HUDEP-2 (cell line): ENCODE results near the gene ZNF280C.

ENCODE experiments used
- DNase-seq, 76 experiments: peaks; one replicate each; lab custom pipeline; 2025; ENCODE audit not compliant: unreplicated experiment in 76 of 76; lab: John Stamatoyannopoulos, UW

Gene ZNF280C

DNA sequence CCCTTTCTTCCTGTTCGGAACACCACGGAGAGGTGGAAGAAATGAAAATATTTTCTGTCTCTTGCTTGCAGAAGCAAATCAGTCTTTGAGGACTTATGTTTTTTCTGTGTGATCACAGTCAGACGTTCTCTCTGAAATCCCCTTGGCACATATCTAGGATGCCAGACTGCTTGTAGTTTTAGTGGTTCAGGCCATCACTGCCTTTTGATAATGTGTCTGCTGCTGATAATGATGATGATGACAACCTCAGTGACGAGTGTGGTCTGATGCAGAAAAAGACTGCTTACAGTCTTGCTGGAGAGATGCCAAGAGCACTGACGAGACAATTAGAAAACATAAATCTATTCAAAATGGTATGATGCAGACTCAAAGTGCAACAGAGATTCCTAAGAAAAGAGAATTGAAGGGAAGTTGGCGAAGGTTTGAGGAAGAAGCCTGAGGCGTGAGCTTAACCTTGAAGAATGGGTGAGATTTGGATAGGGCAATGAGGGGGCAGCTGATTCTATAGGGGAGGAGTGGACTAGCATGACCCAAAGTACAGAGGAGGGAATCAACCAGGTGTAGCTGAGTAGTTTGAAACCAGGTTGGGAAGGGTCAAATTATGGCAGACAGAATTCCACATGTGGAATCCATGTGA lies 89.0 kb downstream of the ZNF280C start:
- DNase-seq, result peak in 71 of 76 experiments; percentile 1 to 88 (median 56)

DNA sequence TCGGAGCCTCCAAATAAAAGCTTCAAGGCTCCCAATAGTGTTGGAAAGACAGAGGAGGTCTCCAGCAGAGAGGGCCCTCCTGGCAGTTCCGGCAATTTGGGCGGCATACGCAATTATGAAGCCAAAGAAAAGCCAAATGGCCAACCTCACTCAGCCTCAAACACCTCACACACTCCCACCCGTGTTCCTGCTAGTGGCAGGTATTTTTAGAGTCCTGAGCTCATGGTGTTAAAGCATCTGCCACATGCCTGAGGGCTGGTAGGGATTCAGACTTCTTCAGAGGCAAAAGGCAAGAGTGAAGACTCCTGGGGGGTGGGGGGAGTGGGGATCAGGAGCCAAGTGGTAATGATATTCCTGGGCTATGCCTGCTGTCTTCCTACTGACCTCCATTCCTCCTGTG lies 89.5 kb downstream of the ZNF280C start:
- DNase-seq, result no peak

DNA sequence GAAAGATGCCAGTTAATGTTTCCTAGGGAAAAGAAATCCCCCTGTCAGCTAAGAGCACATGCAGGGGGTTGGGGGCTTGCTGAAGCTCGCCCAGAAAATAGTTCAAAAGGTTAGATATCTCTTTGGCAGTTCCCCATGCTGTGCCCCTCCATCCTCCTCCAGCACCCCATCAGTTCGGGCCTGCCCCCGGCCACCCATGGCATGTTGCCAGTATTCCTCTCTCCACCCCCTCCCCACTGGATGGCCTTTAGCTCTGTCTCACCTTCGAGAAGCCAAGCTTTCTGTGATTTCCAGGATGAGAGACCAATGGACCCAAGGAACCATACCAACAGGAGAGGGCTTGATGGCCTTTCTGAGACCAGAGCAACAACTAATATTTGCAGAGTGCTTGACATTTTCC lies 91.8 kb downstream of the ZNF280C start:
- DNase-seq, result no peak

DNA sequence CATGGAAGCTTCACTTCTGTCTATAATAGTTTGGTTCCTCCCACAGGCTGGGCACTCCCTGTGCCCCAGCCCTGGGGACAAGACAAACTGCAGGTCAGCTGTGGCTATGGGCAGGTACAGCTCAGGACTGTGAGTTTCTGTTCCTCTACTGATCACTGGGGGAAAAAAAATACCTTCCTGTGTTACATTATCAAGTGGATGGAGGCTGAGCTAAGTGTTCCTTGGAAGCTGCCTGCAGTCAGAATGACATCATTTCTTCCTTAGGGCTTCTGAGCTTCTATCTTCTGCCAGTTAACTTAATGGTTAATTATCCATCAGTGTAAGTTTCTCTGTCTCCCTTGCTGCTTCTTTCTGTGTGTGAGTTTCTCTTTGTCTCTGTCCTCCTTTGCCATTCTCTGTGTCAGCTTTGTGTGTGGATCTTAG lies 92.3 kb downstream of the ZNF280C start:
- DNase-seq, result no peak

DNA sequence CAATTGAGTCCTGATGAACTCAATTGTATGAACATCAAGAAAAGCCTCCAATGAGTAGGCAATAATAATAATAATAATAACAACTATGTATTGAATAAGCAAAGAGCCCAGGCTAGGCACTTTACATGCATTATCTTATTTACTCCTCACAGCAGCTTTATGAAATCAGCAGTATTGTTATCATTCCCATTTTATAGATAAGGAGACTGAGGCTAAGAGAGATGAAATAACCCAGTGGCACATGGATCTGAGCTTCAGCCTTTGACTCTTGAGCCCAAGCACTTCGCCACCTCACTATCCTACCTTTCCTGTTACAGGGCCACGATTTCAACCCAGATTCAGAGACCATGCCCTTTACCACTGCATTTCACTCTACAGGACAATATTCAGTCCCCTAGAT lies 93.8 kb downstream of the ZNF280C start:
- no peak for DNase-seq

DNA sequence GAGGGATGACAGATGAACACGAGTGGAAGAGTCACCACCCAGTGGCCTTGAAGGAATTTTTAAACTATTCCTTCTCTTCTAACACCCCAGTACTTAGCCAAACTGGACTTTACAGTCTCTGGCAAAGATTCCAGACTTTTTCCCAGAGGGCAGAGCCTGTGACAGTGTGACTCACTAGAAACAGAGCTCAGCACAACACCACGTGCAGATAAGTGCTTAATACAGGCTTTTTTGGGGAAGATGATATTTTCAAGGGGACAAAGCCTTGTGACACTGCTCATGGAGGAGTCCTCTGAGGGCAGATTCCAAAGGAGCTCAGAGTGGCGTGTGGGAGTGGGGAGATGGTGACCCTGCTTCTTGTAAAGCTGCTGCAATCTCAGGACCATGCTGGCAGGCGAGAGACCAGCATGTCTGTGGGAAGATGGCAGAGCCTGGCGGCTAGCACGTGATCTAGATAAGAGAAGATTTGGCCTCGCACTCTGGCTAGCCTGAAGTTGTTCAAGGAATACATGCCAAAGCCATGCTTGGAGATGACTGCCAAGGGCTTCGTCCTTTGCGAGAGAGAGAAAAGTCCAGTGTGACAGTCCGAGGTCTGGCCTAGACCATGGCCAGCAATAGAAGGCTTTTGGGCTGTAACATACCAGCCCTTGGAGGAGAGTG lies 94.5 kb downstream of the ZNF280C start:
- DNase-seq, result peak in 52 of 76 experiments; percentile 0 to 38 (median 7)

DNA sequence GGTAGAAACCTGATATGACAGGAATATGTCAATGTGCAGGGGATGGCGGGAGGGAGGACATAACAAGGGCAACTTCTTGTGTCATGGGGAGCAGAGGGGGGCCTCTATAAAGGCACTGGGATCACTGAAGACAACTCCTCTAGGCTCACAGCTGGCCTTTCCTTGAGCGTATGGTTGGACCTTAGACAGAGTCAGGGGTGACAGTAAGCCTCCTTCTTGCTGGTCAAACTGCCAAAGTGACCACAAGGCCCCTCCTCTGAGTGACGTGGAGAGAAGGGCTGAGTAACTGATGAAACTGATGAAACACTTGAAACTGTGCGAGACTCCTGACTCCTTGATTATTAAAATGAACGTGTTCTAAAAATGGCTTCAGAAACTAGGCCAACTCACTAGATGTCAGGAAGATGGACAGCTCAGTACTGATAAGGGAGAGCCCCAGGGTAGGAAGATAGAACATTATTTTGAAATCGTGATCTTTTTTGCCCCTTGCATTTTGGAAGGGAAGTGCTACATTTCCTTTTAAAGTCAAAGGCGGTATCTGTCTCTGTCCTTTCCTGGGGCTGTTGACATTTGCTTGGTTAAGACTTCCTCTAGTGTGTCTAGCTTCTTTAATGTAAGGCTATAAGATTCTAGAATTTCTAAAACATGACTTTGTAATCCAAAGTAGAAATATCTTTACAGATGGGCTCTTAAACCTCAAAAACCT lies 95.4 kb downstream of the ZNF280C start:
- peak in 10 of 76 experiments; percentile 3 to 50 (median 12) for DNase-seq

DNA sequence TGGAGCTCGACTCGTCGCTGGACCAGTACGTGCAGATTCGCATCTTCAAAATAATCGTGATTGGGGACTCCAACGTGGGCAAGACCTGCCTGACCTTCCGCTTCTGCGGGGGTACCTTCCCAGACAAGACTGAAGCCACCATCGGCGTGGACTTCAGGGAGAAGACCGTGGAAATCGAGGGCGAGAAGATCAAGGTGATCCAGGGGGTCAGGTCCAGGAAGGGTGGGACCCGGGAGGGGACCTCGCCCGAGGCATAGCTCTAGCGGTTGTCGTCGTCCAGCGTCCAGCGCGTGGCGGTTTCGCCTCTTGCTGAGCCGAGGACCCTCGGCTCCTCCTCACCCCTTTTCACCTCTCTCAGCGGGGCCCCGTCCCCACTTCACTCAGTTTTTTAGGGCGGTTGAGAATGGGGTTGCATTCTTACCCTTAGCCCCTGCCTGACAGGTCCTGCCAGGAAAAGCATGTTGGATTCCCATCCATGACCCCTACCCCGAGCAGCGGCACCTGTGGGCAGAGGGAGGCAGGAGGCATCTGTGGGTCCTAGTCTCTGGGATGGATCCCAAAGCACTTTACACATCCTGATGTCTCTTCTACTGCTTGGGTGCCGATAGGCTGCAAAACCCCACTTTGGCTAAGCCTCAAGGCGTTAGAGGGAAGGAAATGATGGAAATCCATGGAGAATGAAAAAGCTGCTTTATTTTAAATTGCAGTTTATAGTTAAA lies 96.4 kb downstream of the ZNF280C start:
- no peak for DNase-seq

DNA sequence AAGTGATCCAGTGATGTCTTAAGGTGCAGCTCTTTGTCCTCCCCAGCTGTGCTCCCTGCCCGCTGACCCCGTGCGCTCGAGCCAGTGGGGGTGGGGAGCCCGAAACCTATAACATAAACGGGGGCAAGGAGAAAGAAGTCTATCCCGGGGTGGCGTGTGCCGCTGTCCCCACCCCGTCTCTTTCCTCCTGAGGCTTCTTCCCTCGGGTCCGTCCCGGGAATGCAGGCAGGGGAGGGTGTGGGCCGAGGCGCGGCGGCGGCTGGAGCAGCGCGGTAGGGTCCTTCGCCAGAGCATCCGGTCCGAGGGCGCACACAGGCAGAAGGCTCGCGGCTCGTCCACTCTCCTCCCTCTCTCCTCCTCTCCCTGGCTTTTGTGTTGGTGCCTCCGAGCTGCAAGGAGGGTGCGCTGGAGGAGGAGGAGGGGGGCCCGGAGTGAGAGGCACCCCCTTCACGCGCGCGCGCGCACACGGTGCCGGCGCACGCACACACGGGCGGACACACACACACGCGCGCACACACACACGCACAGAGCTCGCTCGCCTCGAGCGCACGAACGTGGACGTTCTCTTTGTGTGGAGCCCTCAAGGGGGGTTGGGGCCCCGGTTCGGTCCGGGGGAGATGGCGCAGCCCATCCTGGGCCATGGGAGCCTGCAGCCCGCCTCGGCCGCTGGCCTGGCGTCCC lies 97.1 kb downstream of the ZNF280C start, which contains the start of gene RAB33A:
TSS of gene RAB33A (plus strand) at position 517 of the 681 bp plus-strand sequence. CDS start at position 618, 101 bp downstream.
- DNase-seq, result peak in 1 of 76 experiments; percentile 1

DNA sequence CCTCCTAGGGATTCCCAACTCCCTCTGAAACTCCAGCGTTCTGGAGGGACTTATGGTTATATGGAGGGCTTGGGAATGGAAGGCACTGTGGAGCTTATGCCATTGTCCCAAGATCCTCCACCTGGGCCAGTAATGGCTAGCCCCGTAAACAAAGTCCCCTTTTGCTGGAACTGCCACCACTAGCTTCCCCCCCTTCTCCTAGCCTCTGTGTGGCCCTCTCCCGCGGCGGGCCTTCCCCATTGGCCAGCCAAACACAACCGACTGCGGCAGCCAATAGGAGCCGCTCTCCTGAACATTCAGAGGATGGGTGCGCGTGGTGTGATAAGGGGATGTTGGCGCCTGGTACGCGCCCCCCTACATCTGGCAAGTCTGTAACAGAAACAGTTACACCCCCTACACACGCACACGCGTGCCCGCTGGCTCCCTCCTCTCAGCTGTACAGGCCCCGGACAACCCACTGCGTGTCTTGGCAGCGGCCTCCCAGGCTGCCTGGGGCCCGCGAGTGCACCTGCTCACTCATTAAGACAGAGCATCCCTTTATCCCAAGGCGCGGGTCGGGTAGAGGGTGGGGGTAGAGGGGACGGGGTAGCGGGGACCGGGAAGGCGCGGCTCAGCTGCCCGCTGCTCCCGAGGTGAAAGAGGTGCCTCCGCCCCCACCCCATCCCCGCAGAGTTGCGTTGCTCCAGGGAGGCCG lies 97.8 kb downstream of the ZNF280C start:
- DNase-seq, result peak in 18 of 76 experiments; percentile 1 to 33 (median 7)

DNA sequence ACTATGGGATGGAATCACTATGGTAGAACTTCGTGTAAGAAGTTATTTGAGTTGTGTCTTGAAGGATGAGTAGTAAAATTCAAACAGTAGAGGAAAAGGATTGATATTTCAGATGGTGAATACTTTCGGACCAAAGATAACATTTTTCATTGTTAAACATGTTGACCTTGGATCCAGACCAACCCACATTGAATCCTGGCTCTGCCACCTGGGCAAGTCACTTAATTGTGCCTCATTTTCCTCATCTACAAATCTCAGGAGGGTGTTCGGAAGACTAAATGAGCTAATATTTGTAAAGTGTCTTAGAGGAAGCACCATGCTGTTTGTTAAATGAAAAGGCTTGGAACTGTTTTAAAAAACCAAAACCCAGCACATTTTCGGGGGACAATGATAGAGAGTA lies 101.7 kb downstream of the ZNF280C start:
- no peak for DNase-seq

DNA sequence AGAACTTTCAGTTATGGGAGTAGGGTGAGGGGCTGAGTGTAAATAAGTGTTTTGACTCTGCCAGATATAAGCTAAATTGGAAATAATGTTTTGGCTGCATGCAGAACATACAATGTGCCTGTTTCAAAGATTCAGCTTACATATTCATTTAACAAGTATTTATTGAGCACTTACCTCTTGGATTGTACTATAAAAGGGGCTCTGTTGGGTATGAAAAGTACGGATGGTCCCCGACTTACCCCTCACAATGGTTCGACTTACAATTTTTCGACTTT lies 102.3 kb downstream of the ZNF280C start:
- DNase-seq, result no peak

DNA sequence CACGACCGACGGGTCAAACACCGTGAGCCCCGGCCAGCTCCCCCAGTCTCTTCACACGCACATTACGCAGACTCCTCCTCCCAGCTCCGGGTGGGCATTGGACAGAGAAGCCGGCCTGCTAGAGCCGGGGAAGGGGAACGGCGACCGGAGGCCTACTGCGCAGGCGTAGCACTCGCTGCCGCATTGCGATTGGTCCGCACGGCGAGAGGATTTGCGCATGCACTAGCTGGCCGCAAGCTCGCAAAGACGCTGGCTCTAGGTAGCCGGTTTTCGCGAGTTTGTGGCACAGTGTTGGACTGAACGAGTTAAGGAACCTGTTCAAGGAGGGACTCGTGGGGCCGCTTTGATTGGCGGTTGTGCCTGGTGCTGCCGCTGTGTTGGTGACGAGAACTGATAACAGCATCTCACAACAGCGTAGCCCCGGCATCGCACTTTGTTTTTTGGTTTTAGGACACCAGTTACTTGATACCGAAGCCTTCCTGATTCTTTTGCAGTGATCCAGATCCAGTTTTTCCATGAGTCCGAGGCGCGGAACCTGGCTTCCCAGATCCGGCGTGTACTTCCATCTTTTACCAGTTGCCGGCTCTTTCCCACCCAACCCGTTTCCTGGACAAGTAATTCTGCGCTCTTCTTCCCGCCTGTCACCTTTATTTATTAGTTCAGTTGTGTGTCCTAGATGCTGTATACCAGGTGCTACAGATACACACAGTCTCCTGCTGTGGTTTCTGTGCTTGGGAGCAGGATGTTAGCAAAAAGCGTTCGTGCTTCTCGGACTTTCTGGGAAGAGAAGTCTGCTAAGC lies 102.8 kb downstream of the ZNF280C start, which contains the start of gene AIFM1:
TSS of gene AIFM1 (minus strand) at position 139 of the 800 bp plus-strand sequence. CDS start 185 bp downstream, outside the sequence.
- DNase-seq, result peak; percentile 1 to 90 (median 78)

DNA sequence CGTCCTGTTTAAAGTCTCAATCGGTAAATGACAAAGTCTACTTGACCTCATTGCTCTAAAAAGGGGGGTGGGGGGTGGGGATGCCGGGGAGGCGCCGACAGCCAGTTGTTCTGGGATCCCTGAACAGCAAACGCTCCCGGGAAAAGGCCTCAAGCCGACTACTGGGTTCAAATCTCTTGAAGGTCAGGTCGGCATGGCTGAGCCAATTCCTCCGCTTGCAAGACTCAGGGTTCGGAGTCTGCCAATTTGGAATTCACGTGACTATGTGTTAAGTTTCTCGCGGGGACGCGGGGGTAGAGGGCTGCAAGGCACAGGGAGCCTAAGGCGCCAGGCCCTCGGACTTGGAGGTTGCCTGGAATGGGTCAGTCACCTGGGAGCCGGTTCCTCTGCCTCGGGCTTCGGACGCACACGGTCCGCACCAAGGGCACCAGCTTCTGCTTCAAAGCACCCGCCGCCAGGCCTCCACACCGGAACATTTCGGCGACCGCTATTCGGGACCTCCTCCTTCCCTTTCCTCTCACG lies 103.5 kb downstream of the ZNF280C start:
- peak in 27 of 76 experiments; percentile 2 to 53 (median 20) for DNase-seq

DNA sequence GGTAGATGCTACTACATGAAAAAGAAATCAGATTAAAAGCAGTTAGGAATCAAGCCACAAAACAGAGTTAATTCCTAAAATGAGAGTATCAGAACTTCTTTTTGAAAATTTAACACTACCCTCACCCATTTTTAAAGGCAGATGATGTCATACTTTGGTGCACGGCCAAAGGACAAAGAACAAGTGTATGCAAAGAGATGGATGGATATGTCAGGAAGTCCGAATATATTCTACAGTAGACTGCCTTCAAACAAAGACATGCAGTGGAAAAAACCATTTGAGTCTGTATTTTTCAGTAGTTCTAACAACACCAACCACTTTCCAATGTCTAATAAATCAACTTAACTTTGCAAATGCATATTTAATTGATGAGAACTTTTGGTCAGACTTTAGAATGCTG lies 105.3 kb downstream of the ZNF280C start:
- no peak for DNase-seq

DNA sequence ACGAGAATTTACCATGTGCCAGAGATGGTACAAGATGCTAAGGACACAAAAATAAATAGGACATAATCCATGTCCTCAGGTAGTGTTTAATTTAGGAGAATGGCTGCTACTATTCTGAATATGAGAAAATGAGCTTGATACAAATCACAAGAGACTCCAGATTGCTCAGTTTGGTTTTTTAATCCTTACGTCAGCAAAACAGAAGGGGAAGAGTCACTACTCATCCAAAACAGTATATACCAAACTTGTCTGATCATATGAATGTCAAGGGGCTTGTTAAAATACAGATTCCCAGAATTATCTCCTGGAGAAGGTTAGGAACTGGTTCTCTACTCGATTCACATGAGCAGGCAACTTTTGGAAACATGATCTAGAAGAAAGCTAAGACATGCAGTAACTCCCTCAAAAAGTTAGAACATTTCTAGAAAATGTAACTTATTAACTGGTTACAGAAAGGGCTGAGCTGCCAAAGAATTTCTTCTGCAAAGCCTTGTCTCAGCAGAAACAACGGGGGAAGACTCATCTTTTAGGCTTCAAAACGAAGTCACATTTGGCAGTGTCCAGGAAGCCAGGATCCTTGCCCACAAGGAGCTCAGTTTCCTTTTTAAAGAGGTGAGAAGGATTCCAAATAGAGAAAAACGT lies 106.5 kb downstream of the ZNF280C start:
- no peak for DNase-seq

DNA sequence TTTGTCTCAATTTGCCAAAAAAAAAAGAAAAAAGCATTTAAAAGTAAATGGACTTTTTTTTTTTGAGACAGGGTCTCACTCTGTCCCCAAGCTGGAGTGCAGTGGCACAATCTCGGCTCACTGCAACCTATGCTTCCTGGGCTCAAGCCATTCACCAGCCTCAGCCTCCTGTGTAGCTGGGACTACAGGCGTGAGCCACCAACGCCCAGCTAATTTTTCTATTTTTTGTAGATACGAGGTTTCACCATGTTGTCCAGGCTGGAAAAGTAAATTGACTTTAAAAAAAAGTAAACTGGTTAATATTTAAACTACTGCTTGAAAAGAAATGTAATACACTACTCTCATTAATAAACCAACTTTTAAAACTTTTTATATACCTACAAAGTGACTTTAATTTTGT lies 108.9 kb downstream of the ZNF280C start:
- DNase-seq, result no peak

DNA sequence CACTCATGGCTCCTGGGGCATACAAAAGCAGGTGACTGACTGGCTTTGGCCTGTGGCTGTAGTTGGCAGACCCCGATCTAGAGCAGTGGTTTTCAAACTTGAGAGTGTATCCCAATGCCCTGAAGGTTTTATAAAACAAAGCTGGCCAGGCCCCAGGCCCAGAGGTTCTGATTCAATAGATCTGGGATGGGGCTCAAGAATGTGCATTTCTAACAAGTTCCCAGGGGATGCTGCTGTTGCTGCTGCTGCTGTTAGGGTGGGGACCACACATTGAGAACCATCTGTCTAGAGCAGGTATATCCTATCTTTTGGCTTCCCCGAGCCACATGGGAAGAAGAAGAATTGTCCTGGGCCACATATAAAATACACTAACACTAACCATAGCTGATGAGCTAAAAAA lies 110.4 kb downstream of the ZNF280C start:
- no peak for DNase-seq
